Activated CD4-positive, alpha-beta T cell treated with anti-CD3 and anti-CD28 coated beads, Interleukin-2, amount 10 ng/mL, durations not matched to agents 24 days and 14 days (primary cell): ENCODE results near the gene SNX13. TPM values are rescaled to one million over a fixed set of nuclear protein-coding genes. Genes with fewer than 3 reads are reported as not detected.

Experiments used
- DNase-seq: peaks from one replicate; pipeline ENCODE4 v3.0.0; 2022
- H3K27ac Mint-ChIP-seq: one replicate; pipeline ENCODE4 v1.8.0; 2022; ENCODE audit warnings: mild to moderate bottlenecking, mixed read lengths
- H3K27me3 Mint-ChIP-seq: one replicate; pipeline ENCODE4 v1.8.0; 2022; ENCODE audit warnings: mixed read lengths
- H3K36me3 Mint-ChIP-seq: one replicate; pipeline ENCODE4 v1.8.0; 2022; ENCODE audit warnings: low read depth, mild to moderate bottlenecking, mixed read lengths
- H3K4me1 Mint-ChIP-seq: one replicate; pipeline ENCODE4 v1.8.0; 2021; ENCODE audit warnings: mixed read lengths
- H3K4me3 Mint-ChIP-seq: one replicate; pipeline ENCODE4 v1.8.0; 2022; ENCODE audit warnings: mild to moderate bottlenecking, moderate library complexity, mixed read lengths
- H3K9me3 Mint-ChIP-seq: one replicate; pipeline ENCODE4 v1.8.0; 2021; ENCODE audit warnings: mixed read lengths
- intact Hi-C: fragments of 100-400 bp; cut with micrococcal nuclease; formaldehyde crosslinking; loops from one replicate; pipeline ENCODE4 v1.15.1; 2023
- total RNA-seq: library from RNA; stranded (reverse); gene quantifications from 2 replicates; pipeline ENCODE4 v1.2.3, GENCODE V29; 2022

Gene SNX13
- total RNA-seq, 1 donor from 2014 or later, result 23.7 TPM

GRCh38 chr7:17963281-17963680 lies 23.0 kb upstream of the SNX13 start:
- H3K4me3 Mint-ChIP-seq, result no peak overlapping the region
- DNase-seq, result no peak
- no peaks in the 10 kb centered on the region for H3K36me3 Mint-ChIP-seq
- intact Hi-C loops, result no loop called here
- peaks cover 10% of the 10 kb centered on the region for H3K27me3 Mint-ChIP-seq
- no peaks in the 10 kb centered on the region for H3K9me3 Mint-ChIP-seq
- H3K4me1 Mint-ChIP-seq, result no peaks in the 10 kb centered on the region
- H3K27ac Mint-ChIP-seq, result no peak overlapping the region

DNA sequence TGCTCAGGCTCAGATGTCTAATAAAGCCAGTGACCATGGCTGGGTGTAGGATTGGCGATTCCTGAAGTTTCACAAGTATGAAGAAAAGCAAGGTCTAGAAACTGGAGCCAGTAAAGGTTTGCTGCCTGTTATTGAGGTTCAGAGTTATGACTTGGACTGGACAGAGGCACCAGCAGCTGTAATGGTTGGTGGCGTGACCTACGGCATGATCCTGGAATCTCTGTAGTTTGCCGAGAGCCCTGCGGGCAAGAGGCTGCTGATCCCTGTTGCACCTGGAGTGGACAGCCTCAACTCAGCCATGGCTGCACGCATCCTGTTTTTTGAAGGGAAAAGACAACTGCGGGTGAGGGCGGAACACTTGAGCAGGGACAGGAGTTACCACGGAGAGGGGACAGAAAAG lies 22.4 kb upstream of the SNX13 start:
- Mint-ChIP-seq H3K36me3 (no peaks in the 10 kb centered on the region), H3K9me3 (no peaks in the 10 kb centered on the region), H3K27me3 (peaks cover 11% of the 10 kb centered on the region), H3K4me3 (no peak overlapping the region), H3K4me1 (no peaks in the 10 kb centered on the region), H3K27ac (no peak overlapping the region)
- no peak for DNase-seq
- intact Hi-C loops, result no loop called here

GRCh38 chr7:17957871-17958270 lies 17.6 kb upstream of the SNX13 start:
- Mint-ChIP-seq H3K9me3 (peaks cover 7% of the 10 kb centered on the region), H3K4me1 (peaks cover 6% of the 10 kb centered on the region), H3K36me3 (no peaks in the 10 kb centered on the region), H3K27me3 (peaks cover 16% of the 10 kb centered on the region), H3K27ac (no peak overlapping the region), H3K4me3 (no peak overlapping the region)
- no peak for DNase-seq
- intact Hi-C loops, result no loop called here

GRCh38 chr7:17952387-17952786 lies 12.1 kb upstream of the SNX13 start:
- no peaks in the 10 kb centered on the region for H3K36me3 Mint-ChIP-seq
- H3K27ac Mint-ChIP-seq, result peak overlapping the region; percentile 21
- intact Hi-C loops, result loop anchor here (1.0 kb wide), 1 partner anchor 12 kb away; the partner anchor contains the start of gene SNX13
- H3K27me3 Mint-ChIP-seq, result peaks cover 15% of the 10 kb centered on the region
- H3K9me3 Mint-ChIP-seq, result peaks cover 7% of the 10 kb centered on the region
- H3K4me3 Mint-ChIP-seq, result peak overlapping the region; percentile 63
- H3K4me1 Mint-ChIP-seq, result peaks cover 15% of the 10 kb centered on the region
- peak; percentile 70 for DNase-seq

- intact Hi-C loops, result loop anchor here (1.0 kb wide), 1 partner anchor 11 kb away; the partner anchor contains the start of gene SNX13
- Mint-ChIP-seq H3K4me3 (no peak overlapping the region), H3K27ac (no peak overlapping the region), H3K27me3 (peaks cover 17% of the 10 kb centered on the region), H3K4me1 (peaks cover 17% of the 10 kb centered on the region), H3K9me3 (peaks cover 7% of the 10 kb centered on the region), H3K36me3 (no peaks in the 10 kb centered on the region)
- DNase-seq, result no peak
These were observed 11.5 kb upstream of the SNX13 start for GRCh38 chr7:17951742-17952254.

DNA sequence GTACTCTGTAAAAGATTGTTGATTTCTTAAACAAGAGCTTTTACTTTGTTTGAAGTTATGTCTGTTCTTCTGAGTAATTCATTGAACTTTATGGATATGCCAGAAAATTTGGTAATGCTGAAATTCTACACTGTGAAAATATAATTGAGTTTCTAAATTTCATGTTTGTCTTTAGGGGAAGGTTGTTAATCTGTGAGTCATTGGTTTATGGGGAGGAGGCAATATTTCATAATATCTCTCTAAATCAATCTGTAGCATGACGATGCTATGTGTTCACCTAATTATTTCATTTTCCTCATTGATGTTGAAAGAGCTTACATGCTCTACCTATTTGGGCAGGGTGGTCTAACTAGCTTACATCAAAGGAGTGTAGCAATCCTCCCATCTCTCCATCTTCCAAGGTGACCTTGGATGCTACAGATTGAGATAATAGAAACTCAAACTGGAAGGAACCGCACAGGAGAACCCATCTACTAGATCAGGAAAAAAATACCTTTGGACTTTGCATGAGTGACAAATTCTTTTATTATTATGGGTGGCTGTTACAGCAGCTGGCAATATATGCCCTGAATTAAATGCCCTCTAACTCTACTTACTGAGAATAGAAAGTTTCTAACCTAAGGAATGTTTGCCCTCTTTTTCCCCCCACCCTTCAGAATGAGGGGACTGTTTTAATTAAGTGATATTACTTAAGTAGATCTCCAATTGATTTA lies 8.4 kb upstream of the SNX13 start:
- H3K27me3 Mint-ChIP-seq, result peaks cover 25% of the 10 kb centered on the region

DNA sequence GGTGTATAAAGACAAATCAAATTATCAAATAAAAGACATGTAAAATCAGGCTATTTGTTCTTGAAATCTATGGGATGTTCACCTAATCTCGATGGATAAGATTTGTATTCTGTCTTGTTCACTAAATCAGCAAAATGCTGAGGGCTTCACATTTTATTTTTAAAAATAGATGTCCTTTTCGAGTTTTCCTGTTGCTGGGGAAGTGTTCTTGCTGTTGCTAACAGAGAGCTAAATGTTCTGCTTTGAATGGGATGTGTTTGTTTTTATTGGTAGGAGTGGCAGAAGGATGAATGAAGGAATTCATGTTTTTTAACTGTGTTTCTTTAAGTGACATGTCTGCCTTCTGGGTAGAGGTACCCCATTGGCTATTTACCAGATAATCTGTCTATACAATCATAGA lies 7.3 kb upstream of the SNX13 start:
- H3K4me3 Mint-ChIP-seq, result no peak overlapping the region
- intact Hi-C loops, result loop anchor here (10.0 kb wide), 2 partner anchors 687 to 1013 kb away; no protein-coding TSS in a partner anchor
- H3K27ac Mint-ChIP-seq, result no peak overlapping the region
- peaks cover 25% of the 10 kb centered on the region for H3K27me3 Mint-ChIP-seq
- H3K9me3 Mint-ChIP-seq, result no peaks in the 10 kb centered on the region
- no peak for DNase-seq
- no peaks in the 10 kb centered on the region for H3K36me3 Mint-ChIP-seq
- peaks cover 14% of the 10 kb centered on the region for H3K4me1 Mint-ChIP-seq

More for the DNA sequence above, 8.4 kb upstream of the SNX13 start:
- Mint-ChIP-seq H3K4me1 (peaks cover 22% of the 10 kb centered on the region), H3K36me3 (no peaks in the 10 kb centered on the region), H3K9me3 (peaks cover 7% of the 10 kb centered on the region), H3K27ac (no peak overlapping the region), H3K4me3 (no peak overlapping the region)
- intact Hi-C loops, result loop anchor here (10.0 kb wide), 2 partner anchors 686 to 1014 kb away; no protein-coding TSS in a partner anchor
- no peak for DNase-seq

GRCh38 chr7:17946591-17946990 lies 6.3 kb upstream of the SNX13 start:
- DNase-seq, result no peak
- Mint-ChIP-seq H3K36me3 (peaks cover 4% of the 10 kb centered on the region), H3K4me3 (no peak overlapping the region), H3K9me3 (no peaks in the 10 kb centered on the region), H3K27me3 (peaks cover 31% of the 10 kb centered on the region), H3K27ac (no peak overlapping the region), H3K4me1 (peaks cover 13% of the 10 kb centered on the region)
- intact Hi-C loops, result loop anchor here (10.0 kb wide), 2 partner anchors 688 to 1012 kb away; no protein-coding TSS in a partner anchor

DNA sequence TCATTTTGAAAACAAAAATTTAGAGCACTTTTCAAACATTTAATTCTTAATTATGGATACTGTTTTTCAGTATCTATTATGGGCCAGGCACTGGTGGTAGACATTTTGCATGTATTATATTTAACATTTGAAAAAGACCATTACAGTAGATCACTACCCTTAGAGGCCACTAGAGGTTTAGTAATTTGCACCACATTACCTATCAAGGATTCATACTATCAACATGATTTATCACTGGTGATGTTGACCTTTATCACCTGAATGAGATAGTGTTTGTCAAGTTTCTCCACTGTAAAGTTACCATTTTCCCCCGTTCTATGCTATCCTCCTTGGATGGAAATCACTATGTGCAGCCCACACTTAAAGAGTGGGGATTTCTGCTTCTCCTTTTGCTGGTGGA lies 4.4 kb upstream of the SNX13 start:
- intact Hi-C loops, result loop anchor here (5.0 to 10.0 kb wide), 3 partner anchors 72 to 1010 kb away; no protein-coding TSS in a partner anchor
- no peak for DNase-seq
- H3K27ac Mint-ChIP-seq, result no peak overlapping the region

DNA sequence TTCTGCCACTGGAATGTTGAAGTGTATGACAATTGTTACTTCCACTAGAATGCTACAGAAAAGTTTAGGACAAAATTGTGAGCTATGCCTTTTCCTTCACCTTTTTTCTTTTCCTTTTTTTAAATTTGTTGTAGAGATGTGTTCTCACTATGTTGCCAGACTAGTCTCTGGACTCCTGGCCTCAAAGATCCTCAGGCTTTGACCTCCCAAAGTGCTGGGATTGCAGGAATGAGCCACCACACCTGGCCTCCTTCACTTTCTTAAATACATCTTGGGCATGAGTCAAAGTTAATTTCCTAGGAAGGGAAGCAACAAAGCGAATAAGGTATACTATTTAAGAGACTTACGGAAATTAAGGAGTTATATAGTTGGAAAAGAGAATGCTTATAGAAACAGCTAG lies 2.7 kb upstream of the SNX13 start:
- Mint-ChIP-seq H3K4me3 (no peak overlapping the region), H3K27ac (no peak overlapping the region)

More for the DNA sequence above, 4.4 kb upstream of the SNX13 start:
- Mint-ChIP-seq H3K4me1 (peaks cover 21% of the 10 kb centered on the region), H3K27me3 (peaks cover 31% of the 10 kb centered on the region), H3K4me3 (no peak overlapping the region), H3K36me3 (peaks cover 4% of the 10 kb centered on the region), H3K9me3 (no peaks in the 10 kb centered on the region)

DNA sequence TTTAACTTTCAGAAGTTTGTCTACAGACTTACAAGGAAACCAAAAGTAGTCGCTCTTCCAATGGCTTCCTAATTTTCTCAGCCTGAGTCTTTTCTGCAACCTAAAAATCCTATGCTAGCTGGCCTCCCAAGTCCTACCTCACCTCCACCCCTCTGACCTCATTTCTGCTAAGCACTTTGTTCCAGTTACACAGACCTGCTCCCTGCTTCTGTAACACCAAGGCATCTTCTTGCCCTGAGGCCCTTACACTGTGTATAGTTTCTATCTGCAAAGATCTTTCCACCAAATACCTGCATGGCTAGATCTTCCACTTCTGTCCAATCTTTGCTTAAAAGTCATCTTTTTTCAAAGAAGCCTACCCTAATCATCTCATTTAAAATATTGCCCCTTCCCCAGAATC lies 1.9 kb upstream of the SNX13 start:
- no peak overlapping the region for H3K4me3 Mint-ChIP-seq
- H3K9me3 Mint-ChIP-seq, result no peaks in the 10 kb centered on the region
- peaks cover 35% of the 10 kb centered on the region for H3K4me1 Mint-ChIP-seq
- intact Hi-C loops, result loop anchor here (5.0 to 10.0 kb wide), 3 partner anchors 70 to 1007 kb away; no protein-coding TSS in a partner anchor
- no peak for DNase-seq
- peaks cover 21% of the 10 kb centered on the region for H3K27me3 Mint-ChIP-seq
- peaks cover 8% of the 10 kb centered on the region for H3K36me3 Mint-ChIP-seq
- no peak overlapping the region for H3K27ac Mint-ChIP-seq

More for the DNA sequence above, 2.7 kb upstream of the SNX13 start:
- DNase-seq, result no peak
- Mint-ChIP-seq H3K9me3 (no peaks in the 10 kb centered on the region), H3K4me1 (peaks cover 33% of the 10 kb centered on the region), H3K36me3 (peaks cover 4% of the 10 kb centered on the region), H3K27me3 (peaks cover 27% of the 10 kb centered on the region)
- intact Hi-C loops, result loop anchor here (5.0 to 10.0 kb wide), 3 partner anchors 71 to 1008 kb away; no protein-coding TSS in a partner anchor

DNA sequence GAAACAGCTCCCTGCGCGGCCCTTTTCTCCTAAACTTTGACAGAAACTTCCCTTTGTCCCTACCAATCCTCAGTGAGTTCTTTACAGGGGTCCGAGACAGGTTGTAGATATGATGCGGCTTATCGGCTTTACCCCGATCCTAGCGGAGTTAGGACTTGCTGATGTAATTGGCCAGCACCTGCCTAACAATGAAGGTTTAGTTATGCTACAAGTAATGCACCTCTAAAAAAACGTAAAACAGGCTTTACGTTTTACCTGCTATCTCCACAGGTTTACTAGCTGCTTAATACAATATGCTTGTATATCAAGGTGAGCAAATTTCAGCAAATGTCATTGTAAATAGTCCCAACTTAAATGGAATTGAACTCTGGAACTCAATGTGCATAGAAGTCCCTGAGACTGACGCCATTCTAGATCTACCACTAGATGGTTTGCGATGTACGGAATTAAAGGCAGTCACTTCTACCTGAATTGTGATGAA lies 697 bp upstream of the SNX13 start:
- no peak for DNase-seq
- peaks cover 33% of the 10 kb centered on the region for H3K4me1 Mint-ChIP-seq
- H3K27me3 Mint-ChIP-seq, result peaks cover 21% of the 10 kb centered on the region
- H3K9me3 Mint-ChIP-seq, result no peaks in the 10 kb centered on the region
- intact Hi-C loops, result loop anchor here (1.0 to 10.0 kb wide), 4 partner anchors 11 to 1006 kb away; no protein-coding TSS in a partner anchor
- H3K27ac Mint-ChIP-seq, result peak overlapping the region; percentile 93
- H3K36me3 Mint-ChIP-seq, result peaks cover 8% of the 10 kb centered on the region
- peak overlapping the region; percentile 99 for H3K4me3 Mint-ChIP-seq

DNA sequence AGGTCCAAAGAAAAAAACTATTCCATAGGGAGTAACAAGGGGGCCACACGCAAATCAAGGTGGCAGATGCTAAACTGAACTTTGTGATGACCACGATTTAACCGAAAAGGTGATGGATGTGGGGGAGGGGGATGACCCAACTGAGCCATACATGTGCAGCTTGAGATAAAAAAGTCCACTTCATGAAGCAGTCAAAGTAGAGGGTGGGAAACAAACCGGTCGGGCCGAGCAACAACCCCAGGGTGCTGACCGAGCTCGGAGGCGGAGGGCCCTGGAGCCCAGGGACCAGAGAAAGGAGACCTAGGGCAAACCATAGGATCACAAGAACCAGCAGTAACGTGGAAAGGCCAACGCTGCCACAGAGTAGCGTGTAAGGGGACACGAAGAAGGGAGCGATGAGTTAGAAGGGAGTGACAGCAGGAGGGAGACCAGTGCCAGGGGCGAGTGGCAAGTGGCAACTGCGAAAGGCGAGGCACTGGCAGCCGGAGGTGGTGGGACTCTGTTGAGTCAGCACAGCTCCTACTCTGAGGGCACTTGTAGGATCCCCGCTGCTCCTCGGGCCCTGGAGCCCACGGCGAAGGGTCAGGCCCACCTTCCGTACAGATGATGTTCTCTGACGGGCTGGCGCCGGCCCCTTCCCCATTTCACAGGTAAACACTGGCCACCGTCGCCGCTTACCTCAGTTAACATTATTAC lies 540 bp downstream of the SNX13 start:
- intact Hi-C loops, result loop anchor here (1.0 to 10.0 kb wide), 6 partner anchors 13 to 1005 kb away; no protein-coding TSS in a partner anchor
- Mint-ChIP-seq H3K4me1 (peaks cover 36% of the 10 kb centered on the region), H3K9me3 (no peaks in the 10 kb centered on the region), H3K27ac (peak overlapping the region; percentile 93), H3K36me3 (peaks cover 11% of the 10 kb centered on the region), H3K27me3 (peaks cover 15% of the 10 kb centered on the region), H3K4me3 (peak overlapping the region; percentile 99)
- peak; percentile 84 for DNase-seq
